ENCODE data around the gene HCRTR1. TPM values are rescaled to one million over a fixed set of nuclear protein-coding genes. Genes with fewer than 3 reads are reported as not detected.

Gene HCRTR1
- total RNA-seq, 4 donors from 2014 or later: 0.45 to 1.8 (median 1.7) TPM; not detected in 1

DNA sequence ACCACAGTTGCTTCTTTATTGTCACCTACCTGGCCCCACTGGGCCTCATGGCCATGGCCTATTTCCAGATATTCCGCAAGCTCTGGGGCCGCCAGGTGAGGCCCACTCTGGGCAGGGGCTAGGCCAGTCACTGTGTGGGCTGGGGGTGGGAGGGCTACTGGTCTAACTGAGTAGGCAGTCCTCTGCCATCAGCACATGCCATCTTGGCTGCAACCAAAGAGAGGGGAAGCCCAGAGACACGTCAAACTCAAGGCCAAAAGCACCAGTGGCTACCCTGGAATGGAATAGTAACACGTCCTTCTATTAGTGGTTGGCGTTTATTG is 4.0 kb downstream of the HCRTR1 start:
- intact Hi-C loops (cut with DNase I): no loop called here
- peaks cover 5 to 21% (median 20%) of the 10 kb centered on the region in 4 donors for H3K4me1 ChIP-seq

DNA sequence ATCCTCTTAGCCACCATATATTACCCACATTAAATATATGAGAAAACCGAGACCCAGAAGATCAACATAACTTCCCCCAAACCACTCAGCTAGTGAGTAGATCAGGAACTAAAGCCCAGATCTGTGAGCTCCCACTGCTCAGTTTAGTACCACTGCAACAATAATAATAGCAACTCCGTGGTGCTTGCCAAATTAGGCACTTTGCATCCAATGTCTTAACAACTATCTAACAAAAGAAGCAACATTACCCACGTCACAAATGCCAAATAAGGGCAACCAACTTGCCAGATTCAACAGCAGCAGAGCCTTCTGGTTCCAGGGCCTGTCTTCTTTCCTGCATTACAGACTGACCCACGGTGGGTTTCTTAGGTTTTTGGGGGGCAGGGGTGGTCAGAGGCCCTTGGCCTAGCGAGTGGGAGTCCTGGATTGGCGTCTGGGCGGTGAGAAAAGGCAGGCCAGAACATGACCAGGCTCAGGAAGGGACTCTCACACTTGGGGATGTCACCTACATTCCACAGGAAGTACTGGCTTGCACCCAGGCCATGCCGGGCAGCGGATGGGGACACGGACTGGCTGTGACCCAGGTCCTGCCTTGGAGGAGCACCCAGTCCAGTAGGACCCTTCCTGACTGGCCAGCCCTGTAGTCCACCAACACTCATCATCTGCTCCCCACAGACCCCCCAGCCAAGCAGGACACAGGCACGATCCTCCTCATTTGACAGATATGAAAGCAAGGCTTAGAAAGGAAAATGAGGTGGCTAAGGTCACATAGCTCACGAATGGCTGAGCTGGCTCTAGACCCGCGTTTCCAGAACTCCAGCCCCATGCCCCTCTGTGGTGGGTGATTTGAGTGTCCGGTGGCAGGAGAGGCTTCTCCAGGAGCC is 4.6 kb downstream of the HCRTR1 start:
- H3K4me3 ChIP-seq: no peak overlapping the region
- WGBS: 78% methylated on average over 15 of the region's 15 CpGs
- peaks cover 0 to 27% (median 12%) of the 10 kb centered on the region in 4 donors for H3K27me3 ChIP-seq
- peaks cover 11 to 26% (median 25%) of the 10 kb centered on the region in 4 donors for H3K4me1 ChIP-seq
- no peak for DNase-seq (ENCODE audit: extremely low spot score)
- no peak for TF ChIP-seq EP300 (IDR thresholded peaks at IDR 0.05)
- no peak for TF ChIP-seq POLR2AphosphoS5 (IDR thresholded peaks at IDR 0.05)
- TF ChIP-seq, protein P1, sequence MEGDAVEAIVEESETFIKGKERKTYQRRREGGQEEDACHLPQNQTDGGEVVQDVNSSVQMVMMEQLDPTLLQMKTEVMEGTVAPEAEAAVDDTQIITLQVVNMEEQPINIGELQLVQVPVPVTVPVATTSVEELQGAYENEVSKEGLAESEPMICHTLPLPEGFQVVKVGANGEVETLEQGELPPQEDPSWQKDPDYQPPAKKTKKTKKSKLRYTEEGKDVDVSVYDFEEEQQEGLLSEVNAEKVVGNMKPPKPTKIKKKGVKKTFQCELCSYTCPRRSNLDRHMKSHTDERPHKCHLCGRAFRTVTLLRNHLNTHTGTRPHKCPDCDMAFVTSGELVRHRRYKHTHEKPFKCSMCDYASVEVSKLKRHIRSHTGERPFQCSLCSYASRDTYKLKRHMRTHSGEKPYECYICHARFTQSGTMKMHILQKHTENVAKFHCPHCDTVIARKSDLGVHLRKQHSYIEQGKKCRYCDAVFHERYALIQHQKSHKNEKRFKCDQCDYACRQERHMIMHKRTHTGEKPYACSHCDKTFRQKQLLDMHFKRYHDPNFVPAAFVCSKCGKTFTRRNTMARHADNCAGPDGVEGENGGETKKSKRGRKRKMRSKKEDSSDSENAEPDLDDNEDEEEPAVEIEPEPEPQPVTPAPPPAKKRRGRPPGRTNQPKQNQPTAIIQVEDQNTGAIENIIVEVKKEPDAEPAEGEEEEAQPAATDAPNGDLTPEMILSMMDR (IDR thresholded peaks at IDR 0.05): no peak
- no peak for TF ChIP-seq POLR2A (IDR thresholded peaks at IDR 0.05; ENCODE audit: low read depth)
- no peak overlapping the region for H3K27ac ChIP-seq (replicated peaks in 1 of 4)
- intact Hi-C loops (cut with DNase I): no loop called here
- no peaks in the 10 kb centered on the region for H3K9me3 ChIP-seq
- peaks cover 0 to 6% (median 3%) of the 10 kb centered on the region in 4 donors for H3K36me3 ChIP-seq

More for the DNA sequence above, 4.0 kb downstream of the HCRTR1 start:
- no peak for DNase-seq (ENCODE audit: extremely low spot score)
- TF ChIP-seq, protein P1 (IDR thresholded peaks at IDR 0.05): no peak
- TF ChIP-seq EP300 (IDR thresholded peaks at IDR 0.05): no peak
- no peak for TF ChIP-seq POLR2AphosphoS5 (IDR thresholded peaks at IDR 0.05)
- no peak for TF ChIP-seq POLR2A (IDR thresholded peaks at IDR 0.05; ENCODE audit: low read depth)
- H3K36me3 ChIP-seq: peaks cover 0 to under 1% (median under 1%) of the 10 kb centered on the region in 4 donors
- 93% methylated on average over 4 of the region's 5 CpGs for WGBS
- H3K27me3 ChIP-seq: peaks cover 0 to 33% (median 18%) of the 10 kb centered on the region in 4 donors
- no peak overlapping the region for H3K27ac ChIP-seq (replicated peaks in 1 of 4)
- H3K4me3 ChIP-seq: no peak overlapping the region
- H3K9me3 ChIP-seq: no peaks in the 10 kb centered on the region

DNA sequence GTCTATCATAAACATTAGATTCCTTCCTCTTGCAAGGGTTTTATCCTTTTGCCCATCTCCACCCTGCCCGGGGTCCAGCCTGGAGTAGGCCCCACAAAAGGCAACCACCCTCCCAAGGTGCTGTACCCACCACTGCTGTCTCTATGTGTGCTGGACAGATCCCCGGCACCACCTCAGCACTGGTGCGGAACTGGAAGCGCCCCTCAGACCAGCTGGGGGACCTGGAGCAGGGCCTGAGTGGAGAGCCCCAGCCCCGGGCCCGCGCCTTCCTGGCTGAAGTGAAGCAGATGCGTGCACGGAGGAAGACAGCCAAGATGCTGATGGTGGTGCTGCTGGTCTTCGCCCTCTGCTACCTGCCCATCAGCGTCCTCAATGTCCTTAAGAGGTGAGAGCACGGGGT is 5.9 kb downstream of the HCRTR1 start:
- no peak for DNase-seq (ENCODE audit: extremely low spot score)
- H3K4me1 ChIP-seq: peaks cover 22 to 26% (median 25%) of the 10 kb centered on the region in 4 donors
- TF ChIP-seq POLR2AphosphoS5 (IDR thresholded peaks at IDR 0.05) (no peak), EP300 (IDR thresholded peaks at IDR 0.05) (no peak), POLR2A (IDR thresholded peaks at IDR 0.05; ENCODE audit: low read depth) (no peak)
- TF ChIP-seq, protein P1 (IDR thresholded peaks at IDR 0.05): no peak
- no peaks in the 10 kb centered on the region for H3K9me3 ChIP-seq
- intact Hi-C loops (cut with DNase I): no loop called here
- H3K27ac ChIP-seq (replicated peaks in 1 of 4): no peak overlapping the region
- H3K4me3 ChIP-seq: no peak overlapping the region
- peaks cover 0 to 14% (median under 1%) of the 10 kb centered on the region in 4 donors for H3K27me3 ChIP-seq
- H3K36me3 ChIP-seq: peaks cover 0 to 18% (median 9%) of the 10 kb centered on the region in 4 donors
- 90% methylated on average over 5 of the region's 12 CpGs for WGBS

DNA sequence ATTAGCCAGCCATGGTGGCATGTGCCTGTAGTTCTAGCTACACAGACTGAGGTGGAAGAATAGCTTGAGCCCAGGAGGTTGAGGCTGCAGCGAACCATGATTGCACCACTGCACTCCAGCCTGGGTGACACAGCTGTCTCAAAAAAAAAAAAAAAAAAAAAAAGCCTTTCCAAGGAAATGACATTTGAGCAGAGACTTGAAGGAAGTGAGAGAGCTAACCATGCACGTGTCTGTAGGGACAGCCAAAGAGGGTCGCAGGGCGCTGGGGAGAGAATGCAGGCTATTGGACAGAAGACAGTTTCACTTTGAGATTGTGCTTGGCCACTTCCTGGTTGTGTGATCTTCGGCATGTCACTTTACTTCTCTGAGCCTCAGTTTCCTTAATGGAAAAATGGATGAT is 6.8 kb downstream of the HCRTR1 start:
- intact Hi-C loops (cut with DNase I): no loop called here
- 73% methylated on average over 5 of the region's 5 CpGs for whole genome bisulfite sequencing
- no peaks in the 10 kb centered on the region for H3K9me3 ChIP-seq
- peaks cover 0 to 5% (median 0%) of the 10 kb centered on the region in 4 donors for H3K27me3 ChIP-seq
- peaks cover 25 to 28% (median 27%) of the 10 kb centered on the region in 4 donors for H3K4me1 ChIP-seq
- H3K36me3 ChIP-seq: peaks cover 7 to 28% (median 18%) of the 10 kb centered on the region in 4 donors
- H3K27ac ChIP-seq (replicated peaks in 1 of 4): no peak overlapping the region
- no peak overlapping the region for H3K4me3 ChIP-seq
- DNase-seq (ENCODE audit: extremely low spot score): no peak
- TF ChIP-seq, protein P1 (IDR thresholded peaks at IDR 0.05): no peak
- no peak for TF ChIP-seq EP300 (IDR thresholded peaks at IDR 0.05)
- no peak for TF ChIP-seq POLR2AphosphoS5 (IDR thresholded peaks at IDR 0.05)
- no peak for TF ChIP-seq POLR2A (IDR thresholded peaks at IDR 0.05; ENCODE audit: low read depth)
